GM21576 (cell line): ENCODE measurements around the gene SMAD1.
A peak's percentile ranks its signal among the peaks of the same experiment; 100 is the strongest.
"Not testable (repeated sequence)": the region's sequence is repeated elsewhere in the genome, so short reads cannot be mapped to it uniquely, and the experiment has no call there.

Experiments
- ATAC-seq: cut with Tn5 transposase; IDR thresholded peaks from one replicate; pipeline ENCODE4 v1.9.1; 2021; ENCODE audit warnings: mild to moderate bottlenecking, moderate library complexity; ENCODE audit not compliant: unreplicated experiment

The SMAD1 gene

DNA sequence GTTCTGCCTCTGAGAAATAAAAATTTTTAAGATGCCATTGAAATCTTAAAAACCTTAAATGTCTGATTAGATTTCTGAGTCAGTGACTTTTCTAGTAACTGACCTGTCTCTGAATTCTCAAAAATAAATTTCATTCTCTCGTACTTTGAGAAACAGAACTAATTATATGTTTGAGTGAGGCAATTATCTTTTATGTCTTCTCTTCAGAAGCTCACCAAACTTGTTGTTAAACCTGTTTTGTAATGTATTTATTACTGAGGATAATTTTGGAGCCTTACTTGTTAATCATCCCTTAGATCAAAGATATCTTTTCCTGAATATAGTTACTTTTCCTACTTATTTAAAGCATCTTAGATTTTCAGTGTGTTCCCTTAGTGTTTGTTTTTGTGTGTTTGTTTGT lies 73.0 kb downstream of the SMAD1 start:
- no peak for ATAC-seq

GRCh38 chr4:145557720-145558119 lies 76.1 kb downstream of the SMAD1 start:
- peak; percentile 86 for ATAC-seq

- ATAC-seq, result no peak
Measured at GRCh38 chr4:145563293-145563985, 81.8 kb downstream of the SMAD1 start.

GRCh38 chr4:145564540-145564939 lies 82.9 kb downstream of the SMAD1 start:
- no peak for ATAC-seq

GRCh38 chr4:145565328-145565727 lies 83.7 kb downstream of the SMAD1 start:
- ATAC-seq, result no peak

- ATAC-seq, result no peak
Measured at GRCh38 chr4:145566086-145566708, 84.5 kb downstream of the SMAD1 start.

- no peak for ATAC-seq
Measured at GRCh38 chr4:145566768-145567167, 85.1 kb downstream of the SMAD1 start.

DNA sequence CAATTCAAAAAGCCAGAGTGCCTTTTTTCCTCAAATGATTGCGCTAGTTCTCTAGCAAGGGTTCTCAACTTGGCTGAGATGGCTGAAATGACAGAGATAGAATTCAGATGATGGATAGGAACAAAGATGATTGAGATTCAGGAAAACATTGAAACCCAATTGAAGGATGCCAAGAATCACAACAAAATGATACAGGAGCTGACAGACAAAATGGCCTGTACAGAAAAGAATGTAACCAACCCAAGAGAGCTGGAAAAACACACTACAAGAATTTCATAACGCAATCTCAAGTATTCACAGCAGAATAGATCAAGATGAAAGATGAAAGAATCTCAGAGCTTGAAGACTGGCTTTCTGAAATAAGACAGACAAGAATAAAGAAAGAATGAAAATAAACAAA lies 85.9 kb downstream of the SMAD1 start:
- no peak for ATAC-seq

- ATAC-seq, result not testable (repeated sequence)
Measured at GRCh38 chr4:145574546-145574945, 92.9 kb downstream of the SMAD1 start.

DNA sequence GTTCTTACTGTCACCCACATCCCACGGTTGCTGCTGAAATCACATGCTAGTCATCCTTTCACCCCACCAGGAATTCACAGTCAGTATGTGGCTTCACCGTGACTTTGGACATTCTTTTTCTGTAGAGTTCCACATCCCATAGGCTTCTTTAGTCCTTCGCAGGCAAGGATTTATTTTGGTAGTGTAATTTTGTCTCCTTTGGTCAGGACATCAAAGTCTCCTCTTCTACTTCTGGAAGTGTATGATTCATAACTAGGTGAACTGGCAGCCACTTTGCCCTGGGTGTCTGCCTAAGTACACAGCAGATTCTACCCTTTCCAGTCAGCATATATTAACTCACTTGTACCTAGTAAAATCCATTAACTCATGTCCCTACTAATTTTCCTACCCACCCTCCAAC lies 99.3 kb downstream of the SMAD1 start:
- ATAC-seq, result no peak

GRCh38 chr4:145583191-145584055 lies 101.8 kb downstream of the SMAD1 start:
- ATAC-seq, result no peak

DNA sequence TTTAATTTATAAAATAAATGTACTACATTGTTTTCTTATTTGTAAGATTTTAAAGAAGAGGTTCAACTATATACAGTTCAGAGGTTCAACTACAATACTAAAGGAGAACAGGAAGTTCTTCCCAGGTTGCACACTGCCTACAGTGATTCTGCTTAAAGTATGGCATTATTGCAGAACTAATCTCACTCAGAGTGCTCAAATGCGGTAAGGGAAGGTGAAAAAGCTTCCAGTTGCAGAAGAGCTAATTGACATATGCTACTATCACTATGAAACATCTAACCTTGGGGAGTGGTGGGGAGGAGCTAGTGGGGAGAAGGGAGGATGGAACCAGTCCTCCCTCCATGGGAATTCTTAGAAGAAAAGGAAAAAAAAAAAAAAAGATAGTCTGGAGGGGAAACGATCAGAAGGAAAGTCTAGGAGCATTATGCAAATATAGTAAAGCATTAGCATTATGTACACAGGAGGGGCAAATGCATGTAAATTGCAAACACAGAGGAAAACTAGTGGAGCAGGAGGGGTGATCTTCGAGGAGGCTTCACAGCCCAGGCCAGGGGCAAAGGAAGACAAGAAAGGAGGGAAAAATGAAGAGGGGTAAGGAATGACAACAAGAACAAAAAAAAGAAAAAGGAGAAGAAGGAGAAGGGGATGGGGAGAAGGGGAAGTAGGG lies 105.6 kb downstream of the SMAD1 start:
- no peak for ATAC-seq

GRCh38 chr4:145589381-145589780 lies 107.7 kb downstream of the SMAD1 start:
- not testable (repeated sequence) for ATAC-seq

GRCh38 chr4:145589916-145590702 lies 108.5 kb downstream of the SMAD1 start:
- ATAC-seq, result no peak

- no peak for ATAC-seq
Measured at GRCh38 chr4:145602129-145602760, 120.6 kb downstream of the SMAD1 start.

DNA sequence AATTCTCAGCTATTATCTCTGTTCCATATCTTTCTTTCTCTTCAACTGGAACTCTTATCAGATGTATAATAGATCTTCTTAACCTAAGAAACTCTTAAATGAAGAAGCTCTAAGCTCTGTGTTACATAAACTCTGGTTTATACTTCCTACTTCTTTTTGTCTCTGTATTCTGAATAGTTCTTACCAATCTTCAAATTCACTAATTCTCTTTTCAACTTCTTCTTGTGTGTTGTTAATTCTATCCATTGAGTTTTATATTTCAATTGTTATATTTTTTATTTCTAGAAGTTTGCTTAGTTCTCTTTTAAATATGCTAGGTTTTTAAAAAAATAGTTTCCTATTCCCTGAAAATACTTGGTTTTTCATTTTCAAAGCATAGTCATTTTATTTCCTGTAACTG lies 124.3 kb downstream of the SMAD1 start:
- ATAC-seq, result no peak
